HG02840 (cell line): ENCODE measurements around the gene SLFN12L.
A peak's percentile ranks its signal among the peaks of the same experiment; 100 is the strongest.
"Not testable (repeated sequence)": the region's sequence is repeated elsewhere in the genome, so short reads cannot be mapped to it uniquely, and the experiment has no call there.

Experiments
- ATAC-seq: cut with Tn5 transposase; IDR thresholded peaks from one replicate; pipeline ENCODE4 v1.9.1; 2021; ENCODE audit warnings: mild to moderate bottlenecking, moderate library complexity, moderate number of reproducible peaks; ENCODE audit not compliant: unreplicated experiment, low FRiP score

The SLFN12L gene

GRCh38 chr17:35499548-35499947 is 37.9 kb downstream of the SLFN12L start:
- ATAC-seq = no peak

GRCh38 chr17:35498448-35499178 is 38.9 kb downstream of the SLFN12L start:
- no peak for ATAC-seq

GRCh38 chr17:35496451-35497290 is 40.8 kb downstream of the SLFN12L start:
- no peak for ATAC-seq

- no peak for ATAC-seq
Measured at GRCh38 chr17:35493040-35493439, 44.4 kb downstream of the SLFN12L start.

- ATAC-seq = no peak
Measured at GRCh38 chr17:35491417-35491816, 46.1 kb downstream of the SLFN12L start.

- ATAC-seq = no peak
Measured at GRCh38 chr17:35489944-35490343, 47.5 kb downstream of the SLFN12L start.

- no peak for ATAC-seq
Measured at GRCh38 chr17:35488991-35489390, 48.5 kb downstream of the SLFN12L start.

- no peak for ATAC-seq
Measured at GRCh38 chr17:35486920-35487732, 50.4 kb downstream of the SLFN12L start.

- ATAC-seq = no peak
Measured at GRCh38 chr17:35479271-35479670, 58.2 kb downstream of the SLFN12L start.

- ATAC-seq = no peak
Measured at GRCh38 chr17:35477248-35477647, 60.2 kb downstream of the SLFN12L start.

- no peak for ATAC-seq
Measured at GRCh38 chr17:35476283-35476820, 61.1 kb downstream of the SLFN12L start.

- no peak for ATAC-seq
Measured at GRCh38 chr17:35468475-35468874, 69.0 kb downstream of the SLFN12L start.

- ATAC-seq = no peak
Measured at GRCh38 chr17:35467824-35468223, 69.7 kb downstream of the SLFN12L start.

GRCh38 chr17:35460354-35460851 is 77.1 kb downstream of the SLFN12L start:
- peak; percentile 78 for ATAC-seq

- not testable (repeated sequence) for ATAC-seq
Measured at GRCh38 chr17:35454035-35454434, 83.4 kb downstream of the SLFN12L start.

GRCh38 chr17:35453171-35453570 is 84.3 kb downstream of the SLFN12L start:
- no peak for ATAC-seq

- ATAC-seq = no peak
Measured at GRCh38 chr17:35449371-35449931, 88.0 kb downstream of the SLFN12L start.

- peak; percentile 20 for ATAC-seq
Measured at GRCh38 chr17:35448899-35449227, 88.6 kb downstream of the SLFN12L start.

- ATAC-seq = peak; percentile 57
Measured at GRCh38 chr17:35448214-35448898, 89.1 kb downstream of the SLFN12L start, which contains the start of gene SLFN13. SLFN13 (minus strand) TSS chr17:35448766; CDS start chr17:35445680, 3,086 bp downstream.
